WERI-Rb-1 (cell line): ENCODE results near the gene PLCD3.

Experiments used
- DNase-seq: peaks from one replicate; pipeline ENCODE4 v3.0.0-alpha.2; 2020
- H3K27ac ChIP-seq: fragments of 250-450 bp; sonication (Bioruptor Pico); 2 replicates; pipeline ENCODE4 v1.5.1; 2020; ENCODE audit warnings: mild to moderate bottlenecking, moderate library complexity
- H3K27me3 ChIP-seq: fragments of 250-450 bp; sonication (Bioruptor Pico); 2 replicates; pipeline ENCODE4 v1.5.1; 2021; ENCODE audit warnings: mild to moderate bottlenecking, low read depth, moderate library complexity; ENCODE audit not compliant: insufficient read depth, severe bottlenecking
- H3K36me3 ChIP-seq: fragments of 250-450 bp; sonication (Bioruptor Pico); 2 replicates; pipeline ENCODE4 v1.5.1; 2020; ENCODE audit warnings: mild to moderate bottlenecking, moderate library complexity
- H3K4me3 ChIP-seq: 2 replicates; pipeline ENCODE4 v1.5.1; 2011; ENCODE audit warnings: low read depth, mild to moderate bottlenecking, control low read depth, low read length
- H3K9me3 ChIP-seq: fragments of 250-450 bp; sonication (Bioruptor Pico); 2 replicates; pipeline ENCODE4 v1.5.1; 2021; ENCODE audit warnings: mild to moderate bottlenecking, moderate library complexity; ENCODE audit not compliant: severe bottlenecking
- TF ChIP-seq, protein P1 (sequence below): IDR thresholded peaks from 2 replicates; pipeline ENCODE4 v1.5.1; 2011; ENCODE audit warnings: low read depth, mild to moderate bottlenecking, control low read depth, inconsistent platforms, low read length

The PLCD3 gene

DNA sequence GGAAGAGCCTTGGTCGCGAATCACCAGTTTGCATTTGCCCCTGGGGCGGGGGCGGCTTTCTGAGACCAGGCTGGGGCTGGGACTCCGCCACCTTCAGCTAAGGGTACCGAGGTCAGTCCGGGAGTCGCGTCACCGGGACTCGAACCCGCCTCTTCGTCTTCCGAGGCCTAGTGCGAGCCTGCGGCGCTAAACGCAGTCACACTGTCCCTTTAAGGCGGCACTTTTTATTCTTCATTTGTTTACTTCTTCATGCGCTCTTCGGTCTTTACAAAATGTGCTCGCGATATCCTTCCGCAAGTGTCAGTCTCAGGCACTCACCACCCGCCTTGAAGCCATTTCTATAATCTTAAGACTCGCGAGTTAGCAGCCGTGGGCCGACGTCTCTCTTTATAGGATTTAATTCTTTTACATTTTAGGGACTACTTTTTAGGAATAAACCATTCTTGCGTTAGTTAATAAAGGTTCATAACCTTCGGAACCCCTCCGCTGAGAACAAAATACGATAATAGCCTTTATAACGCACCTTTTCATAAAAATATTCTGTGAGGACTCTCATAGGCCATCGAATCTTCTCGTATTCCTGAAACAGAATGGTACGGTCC, 15.4 kb upstream of the PLCD3 start:
- Histone ChIP-seq H3K27ac (peak overlapping the region; percentile 99), H3K9me3 (no peaks in the 10 kb centered on the region), H3K36me3 (no peaks in the 10 kb centered on the region), H3K27me3 (no peaks in the 10 kb centered on the region), H3K4me3 (peak overlapping the region; percentile 74)
- DNase-seq, result peak; percentile 91
- TF ChIP-seq, protein P1, sequence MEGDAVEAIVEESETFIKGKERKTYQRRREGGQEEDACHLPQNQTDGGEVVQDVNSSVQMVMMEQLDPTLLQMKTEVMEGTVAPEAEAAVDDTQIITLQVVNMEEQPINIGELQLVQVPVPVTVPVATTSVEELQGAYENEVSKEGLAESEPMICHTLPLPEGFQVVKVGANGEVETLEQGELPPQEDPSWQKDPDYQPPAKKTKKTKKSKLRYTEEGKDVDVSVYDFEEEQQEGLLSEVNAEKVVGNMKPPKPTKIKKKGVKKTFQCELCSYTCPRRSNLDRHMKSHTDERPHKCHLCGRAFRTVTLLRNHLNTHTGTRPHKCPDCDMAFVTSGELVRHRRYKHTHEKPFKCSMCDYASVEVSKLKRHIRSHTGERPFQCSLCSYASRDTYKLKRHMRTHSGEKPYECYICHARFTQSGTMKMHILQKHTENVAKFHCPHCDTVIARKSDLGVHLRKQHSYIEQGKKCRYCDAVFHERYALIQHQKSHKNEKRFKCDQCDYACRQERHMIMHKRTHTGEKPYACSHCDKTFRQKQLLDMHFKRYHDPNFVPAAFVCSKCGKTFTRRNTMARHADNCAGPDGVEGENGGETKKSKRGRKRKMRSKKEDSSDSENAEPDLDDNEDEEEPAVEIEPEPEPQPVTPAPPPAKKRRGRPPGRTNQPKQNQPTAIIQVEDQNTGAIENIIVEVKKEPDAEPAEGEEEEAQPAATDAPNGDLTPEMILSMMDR, result no peak

DNA sequence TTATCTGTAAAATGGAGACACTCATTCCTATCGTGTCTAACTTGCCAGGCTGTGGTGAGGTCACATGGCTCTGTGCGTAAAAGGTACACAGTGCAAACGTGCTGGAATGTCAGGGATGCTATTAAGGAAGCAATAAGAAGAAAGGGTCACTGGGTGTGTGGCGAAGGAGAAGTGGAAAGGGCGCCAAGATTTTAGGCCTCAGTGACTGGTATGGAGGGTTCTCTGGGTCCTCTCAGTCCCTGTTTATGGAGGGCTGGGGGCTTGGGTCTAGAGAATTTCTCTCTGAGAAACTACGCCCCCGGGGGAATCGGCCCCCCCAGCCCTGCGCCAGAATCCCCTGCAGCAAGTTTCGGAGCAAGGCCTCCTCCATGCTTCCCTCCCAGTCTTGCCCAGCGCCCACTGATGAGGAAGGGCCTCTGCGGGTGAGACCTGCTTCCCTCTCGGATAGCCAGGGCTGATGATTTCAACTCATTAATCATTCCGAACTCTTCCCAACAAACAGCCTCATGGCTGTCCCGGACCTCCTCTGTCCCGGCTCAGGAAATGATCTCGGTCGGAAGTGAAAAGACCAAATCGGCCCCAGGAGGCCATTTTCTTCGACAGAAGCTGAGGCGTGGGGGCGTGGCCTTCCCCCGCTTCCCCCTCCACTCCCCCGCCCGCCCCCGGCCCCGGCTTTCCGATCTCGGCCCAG, 14.7 kb upstream of the PLCD3 start:
- peak overlapping the region; percentile 99 for H3K27ac ChIP-seq
- no peaks in the 10 kb centered on the region for H3K27me3 ChIP-seq
- H3K4me3 ChIP-seq, result peak overlapping the region; percentile 74
- TF ChIP-seq, protein P1, result no peak
- DNase-seq, result peak; percentile 43
- H3K36me3 ChIP-seq, result no peaks in the 10 kb centered on the region
- H3K9me3 ChIP-seq, result no peaks in the 10 kb centered on the region

DNA sequence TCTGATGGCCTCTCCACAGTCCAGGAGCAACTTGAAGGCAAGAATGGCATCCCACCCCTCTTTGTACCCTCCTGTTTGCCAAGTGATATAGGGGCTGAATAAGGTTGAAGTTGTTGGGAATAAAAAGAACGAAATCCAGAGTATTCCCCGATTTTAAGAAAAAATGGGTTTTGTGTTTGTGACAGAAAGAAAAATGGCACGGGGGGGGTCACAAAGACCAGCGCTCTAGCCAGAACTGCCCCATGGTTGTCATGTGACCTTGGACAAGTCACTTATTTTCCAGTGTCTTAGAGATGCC, 14.2 kb upstream of the PLCD3 start:
- DNase-seq, result no peak
- no peaks in the 10 kb centered on the region for H3K27me3 ChIP-seq
- H3K4me3 ChIP-seq, result peak overlapping the region; percentile 74
- TF ChIP-seq, protein P1, result no peak
- H3K36me3 ChIP-seq, result no peaks in the 10 kb centered on the region
- H3K9me3 ChIP-seq, result no peaks in the 10 kb centered on the region
- H3K27ac ChIP-seq, result peak overlapping the region; percentile 99

DNA sequence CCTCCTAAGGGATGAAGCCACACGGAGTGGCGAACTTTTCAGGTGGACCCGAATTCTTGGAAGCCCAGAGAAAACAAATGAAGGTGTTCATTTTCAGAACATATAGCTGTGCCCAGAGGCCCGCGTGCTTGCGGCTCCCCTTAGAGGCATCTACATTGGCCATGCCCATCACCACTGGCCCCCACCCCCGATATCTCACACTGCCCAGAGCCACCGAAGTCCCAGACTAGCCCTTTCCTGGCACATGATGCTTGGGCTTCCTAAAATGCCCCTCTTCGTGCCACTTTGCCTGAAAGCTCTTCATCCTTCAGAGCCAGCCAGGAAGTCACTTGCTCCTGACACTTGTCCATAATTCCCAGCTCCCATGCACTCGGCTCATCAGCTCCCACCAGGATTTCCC, 13.9 kb upstream of the PLCD3 start:
- H3K4me3 ChIP-seq, result no peak overlapping the region
- no peaks in the 10 kb centered on the region for H3K27me3 ChIP-seq

DNA sequence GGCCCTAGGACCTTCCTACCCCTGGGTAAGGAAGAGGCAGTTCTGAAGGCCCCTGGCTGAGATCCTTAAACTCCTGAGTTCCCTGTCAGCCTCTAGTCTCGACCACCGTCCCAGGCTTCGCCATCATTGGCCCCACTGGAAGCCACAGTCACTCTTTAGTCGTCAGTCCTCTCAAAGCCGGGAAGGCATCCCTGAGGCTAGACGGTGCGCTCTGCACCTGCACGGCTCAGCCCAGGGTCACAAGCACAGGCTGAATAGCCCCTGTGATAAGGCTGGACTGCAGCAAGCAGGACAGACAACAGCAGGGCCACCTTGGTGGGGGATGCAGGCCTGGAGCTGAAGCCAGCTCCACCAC, 12.7 kb upstream of the PLCD3 start:
- Histone ChIP-seq H3K36me3 (no peaks in the 10 kb centered on the region), H3K27me3 (no peaks in the 10 kb centered on the region), H3K9me3 (no peaks in the 10 kb centered on the region), H3K27ac (no peak overlapping the region), H3K4me3 (no peak overlapping the region)
- no peak for DNase-seq
- TF ChIP-seq, protein P1, result no peak

More for the DNA sequence above, 13.9 kb upstream of the PLCD3 start:
- no peaks in the 10 kb centered on the region for H3K9me3 ChIP-seq
- TF ChIP-seq, protein P1, result no peak
- H3K27ac ChIP-seq, result no peak overlapping the region
- no peaks in the 10 kb centered on the region for H3K36me3 ChIP-seq
- DNase-seq, result no peak
